A549 (cell line): Measurements from ENCODE around the gene UBE2H. TPM values are rescaled to one million over a fixed set of nuclear protein-coding genes. Genes with fewer than 3 reads are reported as not detected.

Source experiments
- ATAC-seq, 2 experiments: fragments of 200-7000 bp in 1 of 2; fragments of >200 bp in 1 of 2; cut with Nextera tagmentation in 1 of 2; cut with Tn5 transposase in 1 of 2; 3 replicates each; pipeline versions ENCODE4 v1.8.0 to v1.9.1; 2018 to 2020; ENCODE audit warnings: mild to moderate bottlenecking in 1 of 2, moderate library complexity in 1 of 2
- CTCF ChIA-PET: fragments of 300-600 bp; sonication (Branson Sonifier 250); formaldehyde crosslinking; extraction: SDS; loops from one replicate; lab custom pipeline; 2021; ENCODE audit warnings: antibody characterized with exemption, inconsistent platforms; lab: Yijun Ruan, JAX
- POLR2A ChIA-PET: fragments of 350-600 bp; formaldehyde crosslinking; extraction: SDS; loops from one replicate; lab custom pipeline; 2021; ENCODE audit warnings: antibody characterized with exemption, inconsistent platforms; lab: Yijun Ruan, JAX
- DNase-seq, 2 experiments: peaks; one replicate each; pipeline versions ENCODE4 v3.0.0 to v3.0.0-alpha.2; 2011 to 2016; ENCODE audit warnings: low read depth in 1 of 2, low spot score in 1 of 2
- FAIRE-seq: peaks from 2 replicates; lab custom pipeline; 2011; peaks lifted over from hg19 to GRCh38; lab: Jason Lieb, UNC
- H3K27ac ChIP-seq, 2 experiments: fragments of >200 bp; sonication (Bioruptor Twin); formaldehyde crosslinking; 3 replicates each; pipeline ENCODE4 v1.5.1; 2016 to 2017
- H3K4me1 ChIP-seq: fragments of >200 bp; sonication (Bioruptor Twin); formaldehyde crosslinking; 3 replicates; pipeline ENCODE4 v1.6.1; 2016
- H3K4me2 ChIP-seq: fragments of >200 bp; sonication (Bioruptor Twin); formaldehyde crosslinking; 3 replicates; pipeline ENCODE4 v1.6.1; 2016
- H3K4me3 ChIP-seq: fragments of >200 bp; sonication (Bioruptor Twin); formaldehyde crosslinking; 3 replicates; pipeline ENCODE4 v1.5.1; 2016
- H3K9me3 ChIP-seq: fragments of >200 bp; sonication (Bioruptor Twin); formaldehyde crosslinking; 3 replicates; pipeline ENCODE4 v1.6.1; 2016
- ATOH8 ChIP-seq: fragments of 250-450 bp; sonication (Bioruptor Pico); IDR thresholded peaks from 2 replicates; pipeline ENCODE4 v1.5.0; 2020; ENCODE audit warnings: low read depth, mild to moderate bottlenecking, moderate library complexity
- BCL3 ChIP-seq: fragments of >200 bp; sonication (Bioruptor Twin); formaldehyde crosslinking; IDR thresholded peaks from 3 replicates; pipeline ENCODE4 v1.6.1; 2016
- CEBPB ChIP-seq, 2 experiments: fragments of >200 bp in 1 of 2; sonication (Bioruptor Twin) in 1 of 2; formaldehyde crosslinking in 1 of 2; IDR thresholded peaks; 2 replicates each; pipeline ENCODE4 v1.6.1; 2012 to 2016
- CHD2 ChIP-seq: fragments of 150-350 bp; IDR thresholded peaks from 2 replicates; pipeline ENCODE4 v1.6.1; 2014; ENCODE audit warnings: low read length; ENCODE audit not compliant: partially characterized antibody
- CHD4 ChIP-seq: fragments of 200-600 bp; sonication (generic); IDR thresholded peaks from 2 replicates; pipeline ENCODE4 v1.6.1; 2016; ENCODE audit warnings: antibody characterized with exemption, mild to moderate bottlenecking, borderline replicate concordance
- CTCF ChIP-seq: fragments of >200 bp; sonication (Bioruptor Twin); formaldehyde crosslinking; IDR thresholded peaks from 3 replicates; pipeline ENCODE4 v1.5.1; 2016
- EHF ChIP-seq: fragments of 250-450 bp; sonication (Bioruptor Pico); IDR thresholded peaks from 2 replicates; pipeline ENCODE4 v1.5.0; 2020; ENCODE audit warnings: mild to moderate bottlenecking
- FOSL2 ChIP-seq, 2 experiments: fragments of 450-650 bp in 1 of 2; fragments of >200 bp in 1 of 2; sonication (Bioruptor Twin) in 1 of 2; formaldehyde crosslinking; IDR thresholded peaks; 2 replicates each; pipeline versions ENCODE4 v1.5.0 to v1.6.1; 2016 to 2020; ENCODE audit warnings: mild to moderate bottlenecking in 1 of 2, moderate library complexity in 1 of 2
- FOXS1 ChIP-seq: fragments of 250-450 bp; sonication (Bioruptor Pico); IDR thresholded peaks from 2 replicates; pipeline ENCODE4 v1.5.0; 2020; ENCODE audit warnings: mild to moderate bottlenecking, moderate library complexity
- HES2 ChIP-seq: fragments of >200 bp; sonication (Bioruptor Twin); formaldehyde crosslinking; IDR thresholded peaks from 2 replicates; pipeline ENCODE4 v1.6.1; 2016
- HOXA7 ChIP-seq: fragments of 250-450 bp; sonication (Bioruptor Pico); IDR thresholded peaks from 2 replicates; pipeline ENCODE4 v1.5.0; 2020; ENCODE audit warnings: mild to moderate bottlenecking, moderate library complexity
- HOXB13 ChIP-seq: fragments of 250-450 bp; sonication (Bioruptor Pico); IDR thresholded peaks from 2 replicates; pipeline ENCODE4 v1.5.0; 2020; ENCODE audit warnings: low read depth, mild to moderate bottlenecking, moderate library complexity
- HOXB5 ChIP-seq: fragments of 250-450 bp; sonication (Bioruptor Pico); IDR thresholded peaks from 2 replicates; pipeline ENCODE4 v1.5.0; 2020; ENCODE audit warnings: mild to moderate bottlenecking, moderate library complexity
- JUN ChIP-seq, 2 experiments: fragments of >200 bp; sonication (Bioruptor Twin); formaldehyde crosslinking; IDR thresholded peaks; 2 replicates in 1 of 2; 3 replicates in 1 of 2; pipeline ENCODE4 v1.6.1; 2016 to 2017
- JUNB ChIP-seq: fragments of >200 bp; sonication (Bioruptor Twin); formaldehyde crosslinking; IDR thresholded peaks from 2 replicates; pipeline ENCODE4 v1.6.1; 2016
- KDM1A ChIP-seq: fragments of 200-600 bp; sonication (generic); IDR thresholded peaks from 2 replicates; pipeline ENCODE4 v1.6.1; 2016; ENCODE audit warnings: low read depth, mild to moderate bottlenecking
- MAX ChIP-seq: IDR thresholded peaks from 2 replicates; pipeline ENCODE4 v1.6.1; 2012
- MAZ ChIP-seq: fragments of 150-350 bp; IDR thresholded peaks from 2 replicates; pipeline ENCODE4 v1.6.1; 2014; ENCODE audit warnings: antibody characterized with exemption, low read depth, low read length, borderline replicate concordance
- MYC ChIP-seq: IDR thresholded peaks from 2 replicates; pipeline ENCODE4 v1.6.1; 2012; ENCODE audit warnings: mild to moderate bottlenecking, inconsistent platforms, low read length, improper control_type of control experiment, borderline replicate concordance
- PBX3 ChIP-seq: IDR thresholded peaks from 2 replicates; pipeline ENCODE4 v1.6.1; 2012
- PHF8 ChIP-seq: fragments of 200-600 bp; sonication (generic); IDR thresholded peaks from 2 replicates; pipeline ENCODE4 v1.6.1; 2016; ENCODE audit warnings: low read depth, mild to moderate bottlenecking, antibody characterized with exemption, moderate library complexity, borderline replicate concordance
- POLR2A ChIP-seq: IDR thresholded peaks from 2 replicates; pipeline ENCODE4 v1.6.1; 2012; ENCODE audit warnings: mild to moderate bottlenecking, low read length
- RAD21 ChIP-seq, 2 experiments: fragments of >200 bp in 1 of 2; sonication (Bioruptor Twin) in 1 of 2; formaldehyde crosslinking in 1 of 2; IDR thresholded peaks in 1 of 2; conservative IDR thresholded peaks in 1 of 2; 2 replicates in 1 of 2; 3 replicates in 1 of 2; pipeline ENCODE4 v1.6.1; 2012 to 2018; ENCODE audit warnings: inconsistent platforms in 1 of 2
- RARB ChIP-seq: fragments of 250-450 bp; sonication (Bioruptor Pico); IDR thresholded peaks from 2 replicates; pipeline ENCODE4 v1.8.0; 2021; ENCODE audit warnings: mild to moderate bottlenecking, moderate library complexity
- RCOR1 ChIP-seq: fragments of 150-350 bp; IDR thresholded peaks from 2 replicates; pipeline ENCODE4 v1.6.1; 2014; ENCODE audit warnings: antibody characterized with exemption, low read length, low read depth
- RFX5 ChIP-seq: fragments of 450-650 bp; IDR thresholded peaks from 2 replicates; pipeline ENCODE4 v1.7.1; 2014; ENCODE audit warnings: antibody characterized with exemption, mild to moderate bottlenecking, moderate library complexity
- RNF2 ChIP-seq: fragments of 200-600 bp; sonication (generic); IDR thresholded peaks from 2 replicates; pipeline ENCODE4 v1.6.1; 2016; ENCODE audit warnings: low read depth, mild to moderate bottlenecking, antibody characterized with exemption, moderate library complexity, borderline replicate concordance
- SMC3 ChIP-seq: fragments of >200 bp; sonication (Bioruptor Twin); formaldehyde crosslinking; IDR thresholded peaks from 3 replicates; pipeline ENCODE4 v1.6.1; 2018; ENCODE audit warnings: inconsistent platforms
- TFCP2L1 ChIP-seq: fragments of 250-450 bp; sonication (Bioruptor Pico); IDR thresholded peaks from 2 replicates; pipeline ENCODE4 v1.5.0; 2021; ENCODE audit warnings: mild to moderate bottlenecking
- TP53 ChIP-seq: fragments of 250-450 bp; sonication (Bioruptor Pico); IDR thresholded peaks from 2 replicates; pipeline ENCODE4 v1.5.0; 2021; ENCODE audit warnings: mild to moderate bottlenecking, moderate library complexity
- USF2 ChIP-seq: fragments of 450-650 bp; IDR thresholded peaks from 2 replicates; pipeline ENCODE4 v1.6.1; 2014; ENCODE audit warnings: antibody characterized with exemption
- ZFP36 ChIP-seq: fragments of 450-650 bp; IDR thresholded peaks from 2 replicates; pipeline ENCODE4 v1.6.1; 2014; ENCODE audit warnings: borderline replicate concordance; ENCODE audit not compliant: partially characterized antibody
- WGBS: methylation state at CpG from one replicate; pipeline ENCODE4 v1.1.6; 2017; ENCODE audit errors: missing lambda C conversion rate; 5-methylcytosine and 5-hydroxymethylcytosine counted together
- polyA minus RNA-seq: library from RNA; depleted of rRNA, polyadenylated mRNA; stranded (reverse); fragments of >200 nt; gene quantifications from 2 replicates; pipeline ENCODE4 v1.2.3, GENCODE V29; 2011; rRNA and poly(A)+ RNA removed
- polyA plus RNA-seq, 4 experiments: library from polyadenylated mRNA; depleted of rRNA in 3 of 4; stranded (reverse); fragments of >200 nt; fragmentation: RNase III in 1 of 4; extraction: RNeasy Plus Mini Kit Qiagen cat#74134 plus additional on column Dnase treatment in 1 of 4; gene quantifications; 2 replicates in 3 of 4; 3 replicates in 1 of 4; pipeline ENCODE4 v1.2.3, GENCODE V29; 2011 to 2017

UBE2H gene
- polyA plus RNA-seq (2011; rRNA removed) (99.2 and 119 TPM in 2 replicates), polyA plus RNA-seq (2017; fragmentation: RNase III; extraction: RNeasy Plus Mini Kit Qiagen cat#74134 plus additional on column Dnase treatment) (61.4 to 73.5 TPM (median 69.9 TPM) in 3 replicates), polyA minus RNA-seq (47.4 and 49.8 TPM in 2 replicates)
- polyA plus RNA-seq (2012; cell fraction: cytosol; rRNA removed) = 20.6 and 26.7 TPM in 2 replicates
- polyA plus RNA-seq (2012; cell fraction: nucleus; rRNA removed) = 20.0 and 30.7 TPM in 2 replicates

- peaks cover 24% of the 10 kb centered on the region for H3K4me1 ChIP-seq
- H3K4me3 ChIP-seq = peak within 1 kb of the TSS; percentile 73
- ChIA-PET CTCF (interaction anchor here (0.6 to 1.9 kb wide), 3 partner anchors 20 to 289 kb away, joined by 3 to 7 read pairs (median 3); no protein-coding TSS in a partner anchor), POLR2A (interaction anchor here (0.6 to 1.9 kb wide), 2 partner anchors 46 to 56 kb away, joined by 6 to 9 read pairs; no protein-coding TSS in a partner anchor)
- TF ChIP-seq USF2 (no peak), KDM1A (no peak), HOXB5 (CRISPR knock-in tag) (no peak), JUNB (no peak), PHF8 (peak; percentile 50; the same call in 1 of the 2 replicates), TP53 (CRISPR knock-in tag) (peak; percentile 55; the same call in 1 of the 2 replicates), SMC3 (no peak), MAX (0 out of 2 replicates have a peak, but pooled peaks have one; percentile 43), RCOR1 (no peak), EHF (no peak), BCL3 (peak; percentile 78), MYC (no peak), POLR2A (peak; percentile 81), MAZ (no peak), CEBPB (IDR thresholded peaks at IDR 0.05) (no peak), RARB (CRISPR knock-in tag) (no peak), CHD4 (no peak), PBX3 (no peak), RFX5 (peak; percentile 59; the same call in 1 of the 2 replicates), CHD2 (peak; percentile 44), CTCF (no peak), HOXB13 (no peak), FOXS1 (no peak), RNF2 (no peak), HES2 (no peak), ZFP36 (no peak), RAD21 (conservative IDR thresholded peaks at IDR 0.05 in 1 of 2, IDR thresholded peaks at IDR 0.05 in 1 of 2) (no peak), TFCP2L1 (CRISPR knock-in tag) (no peak), FOSL2 (IDR thresholded peaks at IDR 0.05) (no peak), FOSL2 (CRISPR knock-in tag; IDR thresholded peaks at IDR 0.05) (peak; percentile 96), ATOH8 (CRISPR knock-in tag) (no peak), JUN (IDR thresholded peaks at IDR 0.05) (peak in 1 of 2 experiments; percentile 77; a peak in 2 of 5 replicates), HOXA7 (CRISPR knock-in tag) (no peak)
- 10% methylated on average over 27 of the region's 58 CpGs for WGBS
- H3K4me2 ChIP-seq = peak within 1 kb of the TSS; percentile 100
- peak within 1 kb of the TSS; percentile 83 to 95 for H3K27ac ChIP-seq
- peak; percentile 92 for DNase-seq
- peak; percentile 69 to 76 for ATAC-seq
- FAIRE-seq = no peak
- no peaks in the 10 kb centered on the region for H3K9me3 ChIP-seq
Measured at GRCh38 chr7:129952653-129953560, at the start of gene UBE2H. TSS of gene UBE2H (minus strand) at chr7:129952960. CDS start at chr7:129952555, 405 bp downstream.
